Mammary epithelial cell (primary cell): ENCODE results near the gene EFCAB6.

Experiments used
- CTCF ChIP-seq, 2 donors: IDR thresholded peaks in 1 of 2; conservative IDR thresholded peaks in 1 of 2; 2 replicates each; pipeline ENCODE4 v1.5.1; 2011 to 2012; ENCODE audit warnings: inconsistent platforms in 2 of 2, low read length in 2 of 2, mild to moderate bottlenecking in 2 of 2, control low read depth in 1 of 2, low read depth in 1 of 2; ENCODE audit not compliant: insufficient read depth in 1 of 2; ENCODE audit errors: extremely low read depth in 1 of 2
- EZH2 ChIP-seq: IDR thresholded peaks from 2 replicates; pipeline ENCODE4 v1.6.1; 2012; ENCODE audit warnings: low read length, inconsistent platforms, borderline replicate concordance

GRCh38 chr22:43667656-43668055, 144.4 kb downstream of the EFCAB6 start:
- TF ChIP-seq CTCF (conservative IDR thresholded peaks at IDR 0.05 in 1 of 2, IDR thresholded peaks at IDR 0.05 in 1 of 2; ENCODE audit: extremely low read depth in 1 of 2, insufficient read depth in 1 of 2, low read depth in 1 of 2, low read length in 2 of 2) = no peak
- no peak for TF ChIP-seq EZH2
